Panc1 (cell line): ENCODE data around the gene AGR3. TPM values are rescaled to one million over a fixed set of nuclear protein-coding genes. Genes with fewer than 3 reads are reported as not detected.

Experiments used
- ATAC-seq: fragments of 200-7000 bp; cut with Tn5 transposase; 2 replicates; pipeline ENCODE4 v1.9.1; 2020; ENCODE audit warnings: mild to moderate bottlenecking, moderate library complexity
- BruUV-seq: library from RNA; stranded (reverse); fragments of 400-500 nt; replicated peaks from 2 replicates; lab custom pipeline; 2021; lab: Mats Ljungman, UMichigan
- CTCF ChIA-PET: fragments of 300-600 bp; sonication (Branson Sonifier 250); formaldehyde crosslinking; loops from one replicate; lab custom pipeline; 2022; ENCODE audit warnings: antibody characterized with exemption; lab: Charles Lee
- POLR2A ChIA-PET: fragments of 300-600 bp; sonication (Branson Sonifier 250); formaldehyde crosslinking; loops from one replicate; lab custom pipeline; 2022; ENCODE audit warnings: antibody characterized with exemption; lab: Charles Lee
- DNase-seq: peaks from one replicate; pipeline ENCODE4 v3.0.0-alpha.2; 2010; ENCODE audit warnings: low read depth, low spot score
- H3K27ac ChIP-seq: 2 replicates; pipeline ENCODE4 v1.5.1; 2011; ENCODE audit warnings: mild to moderate bottlenecking, low read length, inconsistent platforms
- H3K27me3 ChIP-seq: fragments of 200-500 bp; sonication (Bioruptor generic); 2 replicates; pipeline ENCODE4 v1.6.0; 2014; ENCODE audit warnings: low read length, inconsistent platforms; ENCODE audit not compliant: control insufficient read depth, insufficient read depth
- H3K36me3 ChIP-seq: fragments of 200-500 bp; sonication (Bioruptor generic); 2 replicates; pipeline ENCODE4 v1.5.1; 2014; ENCODE audit warnings: inconsistent platforms, mild to moderate bottlenecking, low read length, moderate library complexity; ENCODE audit not compliant: control insufficient read depth, insufficient read depth
- H3K4me1 ChIP-seq: 2 replicates; pipeline ENCODE4 v1.5.1; 2011; ENCODE audit warnings: inconsistent platforms, mild to moderate bottlenecking, low read length, moderate library complexity; ENCODE audit not compliant: control insufficient read depth, insufficient read depth
- H3K4me3 ChIP-seq, 2 experiments: 2 replicates each; pipeline ENCODE4 v1.5.1; 2011 to 2012; ENCODE audit warnings: low read depth in 2 of 2, low read length in 2 of 2, mild to moderate bottlenecking in 2 of 2, inconsistent platforms in 1 of 2, moderate library complexity in 1 of 2
- H3K9me3 ChIP-seq: fragments of 200-500 bp; sonication (Bioruptor generic); 2 replicates; pipeline ENCODE4 v1.5.1; 2014; ENCODE audit warnings: low read depth, mild to moderate bottlenecking, inconsistent platforms, low read length, moderate library complexity; ENCODE audit not compliant: control insufficient read depth, insufficient read depth
- CTCF ChIP-seq: fragments of 450-650 bp; IDR thresholded peaks from 2 replicates; pipeline ENCODE4 v1.5.1; 2017; ENCODE audit warnings: mild to moderate bottlenecking
- POLR2AphosphoS5 ChIP-seq: IDR thresholded peaks from 2 replicates; pipeline ENCODE4 v1.6.1; 2012; ENCODE audit warnings: mild to moderate bottlenecking, low read depth, low read length, moderate library complexity
- REST ChIP-seq, 2 experiments: IDR thresholded peaks; 2 replicates each; pipeline ENCODE4 v1.6.1; 2011 to 2012; ENCODE audit warnings: low read depth in 2 of 2, control low read depth in 1 of 2, low read length in 1 of 2, mild to moderate bottlenecking in 1 of 2, moderate library complexity in 1 of 2; ENCODE audit not compliant: insufficient read depth in 1 of 2
- SIN3A ChIP-seq: IDR thresholded peaks from 2 replicates; pipeline ENCODE4 v1.6.1; 2012; ENCODE audit warnings: low read depth, mild to moderate bottlenecking, low read length, moderate library complexity, borderline replicate concordance; ENCODE audit not compliant: insufficient read depth
- TCF7L2 ChIP-seq: IDR thresholded peaks from 2 replicates; pipeline ENCODE4 v1.6.1; 2011; ENCODE audit warnings: mild to moderate bottlenecking, low read depth, low read length, inconsistent platforms
- in situ Hi-C: cut with HindIII; loops from 2 replicates; pipeline ENCODE4 v1.10.0; 2016; ENCODE audit warnings: low sequenced_read_pairs, low pct_unique_long_range_greater_than_20kb
- intact Hi-C: fragments of 100-400 bp; cut with micrococcal nuclease; formaldehyde crosslinking; loops from one replicate; pipeline ENCODE4 v1.10.0; 2022; ENCODE audit not compliant: unreplicated experiment
- total RNA-seq: library from RNA; stranded (reverse); gene quantifications from one replicate; pipeline ENCODE4 v1.2.1, GENCODE V29; 2021; ENCODE audit not compliant: unreplicated experiment

Gene AGR3
- total RNA-seq, 1 experiment from 2014 or later = not detected

DNA sequence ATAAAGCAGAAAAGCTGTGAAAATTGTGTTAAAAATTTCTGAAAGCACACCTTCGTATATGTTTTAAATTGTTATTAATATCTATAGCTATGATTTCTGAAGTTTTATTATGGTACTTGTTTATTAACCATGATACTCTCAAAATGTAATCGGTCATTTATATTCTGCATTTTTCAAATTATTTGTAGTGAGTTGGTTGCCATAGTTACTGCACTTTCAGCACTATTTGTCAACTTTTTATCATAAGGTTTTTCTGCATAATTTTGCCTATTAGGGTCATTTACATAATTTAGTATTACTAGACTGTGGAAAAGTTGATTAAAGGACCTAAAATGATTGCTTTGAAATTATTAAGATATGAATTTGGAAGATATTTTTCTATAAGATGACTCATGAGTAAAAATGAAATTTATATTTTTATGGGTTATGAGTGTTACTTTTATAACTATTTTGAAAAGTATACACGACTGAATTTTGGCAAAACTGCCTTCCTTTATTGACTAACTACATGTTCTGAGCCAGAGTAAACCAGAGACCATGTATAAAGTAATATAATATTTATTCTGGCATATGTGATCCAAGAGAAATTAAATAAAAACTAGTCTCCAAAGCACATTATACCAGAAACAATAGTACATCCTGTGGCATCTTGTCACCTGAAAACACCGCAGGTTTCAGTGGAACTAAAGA is 69.1 kb downstream of the AGR3 start:
- no peak for TF ChIP-seq CTCF
- no peak for TF ChIP-seq TCF7L2
- no peak for TF ChIP-seq POLR2AphosphoS5
- no peak for TF ChIP-seq REST (IDR thresholded peaks at IDR 0.05; ENCODE audit: insufficient read depth in 1 of 2, low read depth in 2 of 2, low read length in 1 of 2)
- TF ChIP-seq SIN3A = no peak
- no peaks in the 10 kb centered on the region for H3K27me3 ChIP-seq
- in situ Hi-C loops = no loop called here
- ChIA-PET POLR2A (interaction anchor here (0.6 kb wide), 3 partner anchors 27 to 95 kb away, joined by 3 to 12 read pairs (median 3); no protein-coding TSS in a partner anchor), CTCF (no interaction called here)
- no peaks in the 10 kb centered on the region for H3K36me3 ChIP-seq
- intact Hi-C loops = no loop called here
- ATAC-seq = no peak
- peak overlapping the region; percentile 76; the same call in 1 of the 2 replicates for H3K27ac ChIP-seq
- no TSS peak for BruUV-seq
- peaks cover 35% of the 10 kb centered on the region for H3K4me1 ChIP-seq
- no peaks in the 10 kb centered on the region for H3K9me3 ChIP-seq
- H3K4me3 ChIP-seq = no peak overlapping the region
- DNase-seq = no peak

- peaks cover 35% of the 10 kb centered on the region for H3K4me1 ChIP-seq
- CTCF ChIA-PET = no interaction called here
- no peaks in the 10 kb centered on the region for H3K9me3 ChIP-seq
- ATAC-seq = no peak
- POLR2A ChIA-PET = no interaction called here
- H3K4me3 ChIP-seq = peak overlapping the region in 1 of 2 experiments; percentile 2; a peak in 1 of 4 replicates
- H3K36me3 ChIP-seq = no peaks in the 10 kb centered on the region
- H3K27ac ChIP-seq = peak overlapping the region; percentile 76
- intact Hi-C loops = no loop called here
- TF ChIP-seq TCF7L2 (no peak), REST (IDR thresholded peaks at IDR 0.05; ENCODE audit: insufficient read depth in 1 of 2, low read depth in 2 of 2, low read length in 1 of 2) (no peak), SIN3A (no peak), POLR2AphosphoS5 (no peak), CTCF (no peak)
- no TSS peak for BruUV-seq
- in situ Hi-C loops = no loop called here
- no peak for DNase-seq
- H3K27me3 ChIP-seq = no peaks in the 10 kb centered on the region
Measured at GRCh38 chr7:16811551-16811950, 70.2 kb downstream of the AGR3 start.
